Heart left ventricle (tissue), 13 donors: ENCODE results near the gene OGFR.

Experiments used
- POLR2A ChIP-seq, 2 donors: fragments of 450-650 bp; IDR thresholded peaks; one replicate each; pipeline ENCODE4 v1.6.1; 2017; ENCODE audit warnings: antibody characterized with exemption in 2 of 2, mild to moderate bottlenecking in 2 of 2, moderate library complexity in 2 of 2
- TF ChIP-seq, protein P1 (sequence below), 12 donors: fragments of 200-600 bp; sonication (generic) in 4 of 12; IDR thresholded peaks; one replicate each; pipeline versions ENCODE4 v1.5.0 to v1.8.0; 2018 to 2022; ENCODE audit warnings: antibody characterized with exemption in 12 of 12, mild to moderate bottlenecking in 5 of 12
- donor health status: ischemic (EF 13 %, LVEDD 7.1; RV severe dilation, severe dysfunction).
- donor health status: DM: no; HTN: yes; CAD: no.
- donor health status: DM: no; HTN: no; CAD: no.
- donor health status: ischemic (EF 25% LVEDD 6.9; RV normal size, moderate dysfunction).
- donor health status: ischemic (EF 25% LVEDD 5.7; RV mildly dilated, moderate dysfunction).
- donor health status: ischemic (EF 35%, LVEDD 5.7; RV mildly dilated, moderate dysfunction).
- donor health status: nonischemic (EF 11% LVEDD 7.7; RV severe dilation, severe dysfunction).
- donor health status: DM: yes; HTN: yes; CAD: no.
- donor health status: PGD.
- donor health status: ischemic (EF 29% LVEDD 5.4; RV normal size, mild dysfunction).
- donor health status: nonischemic (EF 23%, LVEDD 6.1; RV moderate dilation, normal function).

DNA sequence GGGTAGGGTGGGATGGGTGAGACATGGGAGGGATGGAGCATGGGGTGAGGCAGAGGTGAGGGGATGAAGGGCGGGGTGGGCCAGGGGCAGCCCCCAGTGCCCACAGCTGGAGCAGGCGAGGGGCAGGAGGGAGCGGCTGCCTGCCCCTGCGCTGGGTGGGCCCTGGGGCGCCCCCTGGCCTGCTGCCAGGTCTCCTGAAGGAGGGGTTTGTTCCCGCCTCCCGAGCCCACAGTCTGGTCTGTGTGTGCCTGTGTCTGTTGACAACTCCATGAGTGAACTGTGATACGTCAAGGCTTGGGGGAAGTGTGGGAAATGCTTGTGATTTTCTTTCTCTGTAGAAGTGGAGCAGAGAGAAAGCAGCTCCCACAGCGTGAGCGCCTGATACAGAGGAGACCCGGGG is 19.2 kb upstream of the OGFR start:
- TF ChIP-seq, protein P1, sequence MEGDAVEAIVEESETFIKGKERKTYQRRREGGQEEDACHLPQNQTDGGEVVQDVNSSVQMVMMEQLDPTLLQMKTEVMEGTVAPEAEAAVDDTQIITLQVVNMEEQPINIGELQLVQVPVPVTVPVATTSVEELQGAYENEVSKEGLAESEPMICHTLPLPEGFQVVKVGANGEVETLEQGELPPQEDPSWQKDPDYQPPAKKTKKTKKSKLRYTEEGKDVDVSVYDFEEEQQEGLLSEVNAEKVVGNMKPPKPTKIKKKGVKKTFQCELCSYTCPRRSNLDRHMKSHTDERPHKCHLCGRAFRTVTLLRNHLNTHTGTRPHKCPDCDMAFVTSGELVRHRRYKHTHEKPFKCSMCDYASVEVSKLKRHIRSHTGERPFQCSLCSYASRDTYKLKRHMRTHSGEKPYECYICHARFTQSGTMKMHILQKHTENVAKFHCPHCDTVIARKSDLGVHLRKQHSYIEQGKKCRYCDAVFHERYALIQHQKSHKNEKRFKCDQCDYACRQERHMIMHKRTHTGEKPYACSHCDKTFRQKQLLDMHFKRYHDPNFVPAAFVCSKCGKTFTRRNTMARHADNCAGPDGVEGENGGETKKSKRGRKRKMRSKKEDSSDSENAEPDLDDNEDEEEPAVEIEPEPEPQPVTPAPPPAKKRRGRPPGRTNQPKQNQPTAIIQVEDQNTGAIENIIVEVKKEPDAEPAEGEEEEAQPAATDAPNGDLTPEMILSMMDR (IDR thresholded peaks at IDR 0.05) = no peak
- TF ChIP-seq POLR2A (IDR thresholded peaks at IDR 0.05) = no peak
